ENCODE data around the gene DDX20.

The DDX20 gene

GRCh38 chr1:111804776-111805175 is 49.1 kb downstream of the DDX20 start:
- TF ChIP-seq ZNF274 (IDR thresholded peaks at IDR 0.05; ENCODE audit: low read depth, low read length) = no peak

GRCh38 chr1:111805251-111805650 is 49.5 kb downstream of the DDX20 start:
- no peak for TF ChIP-seq ZNF274 (IDR thresholded peaks at IDR 0.05; ENCODE audit: low read depth, low read length)
- no peak overlapping the region for H3K4me3 ChIP-seq (ENCODE audit: low read length)

More at GRCh38 chr1:111804776-111805175, 49.1 kb downstream of the DDX20 start:
- no peak overlapping the region for H3K4me3 ChIP-seq (ENCODE audit: low read length)

DNA sequence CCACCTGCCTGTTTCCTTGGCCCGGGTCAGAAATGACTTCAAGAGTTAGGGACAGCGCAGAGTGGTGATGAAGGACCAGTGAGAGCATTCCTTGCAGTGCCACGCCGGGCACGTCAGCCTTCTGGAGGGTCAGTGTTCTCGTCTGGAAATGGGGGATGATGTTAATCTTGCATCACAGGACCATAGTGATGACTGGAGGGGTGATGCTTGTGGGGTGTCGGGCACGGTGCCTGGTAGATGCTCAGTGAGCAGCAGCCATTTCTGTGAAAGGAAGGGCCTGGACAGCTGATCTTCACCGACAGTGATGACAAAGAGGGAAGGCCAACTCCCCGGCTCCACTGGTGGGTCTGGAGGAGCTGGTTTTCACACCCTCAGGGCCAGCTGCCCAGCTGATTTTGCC is 56.2 kb downstream of the DDX20 start:
- H3K4me3 ChIP-seq (ENCODE audit: low read length) = no peak overlapping the region
- no peak for TF ChIP-seq ZNF274 (IDR thresholded peaks at IDR 0.05; ENCODE audit: low read depth, low read length)

DNA sequence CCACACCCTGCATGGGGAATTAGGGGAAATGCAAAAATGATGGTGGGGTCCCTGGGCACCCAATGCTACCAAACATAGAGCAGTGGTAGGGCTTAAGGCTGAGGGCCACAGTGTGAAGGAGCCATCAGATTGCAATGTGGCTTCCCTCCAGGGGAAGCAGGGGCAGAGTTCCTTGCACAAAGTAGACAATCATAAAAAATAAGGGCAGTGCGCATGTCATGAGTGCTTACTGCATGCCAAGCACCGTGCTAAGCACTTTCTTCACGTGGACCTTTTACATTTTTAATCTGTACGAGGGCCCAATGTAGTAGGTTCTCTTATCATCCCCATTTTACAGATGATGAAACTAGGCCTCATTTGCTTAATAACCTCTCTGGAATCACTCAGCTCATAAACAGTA is 56.6 kb downstream of the DDX20 start:
- H3K4me3 ChIP-seq (ENCODE audit: low read length) = no peak overlapping the region
- TF ChIP-seq ZNF274 (IDR thresholded peaks at IDR 0.05; ENCODE audit: low read depth, low read length) = no peak

DNA sequence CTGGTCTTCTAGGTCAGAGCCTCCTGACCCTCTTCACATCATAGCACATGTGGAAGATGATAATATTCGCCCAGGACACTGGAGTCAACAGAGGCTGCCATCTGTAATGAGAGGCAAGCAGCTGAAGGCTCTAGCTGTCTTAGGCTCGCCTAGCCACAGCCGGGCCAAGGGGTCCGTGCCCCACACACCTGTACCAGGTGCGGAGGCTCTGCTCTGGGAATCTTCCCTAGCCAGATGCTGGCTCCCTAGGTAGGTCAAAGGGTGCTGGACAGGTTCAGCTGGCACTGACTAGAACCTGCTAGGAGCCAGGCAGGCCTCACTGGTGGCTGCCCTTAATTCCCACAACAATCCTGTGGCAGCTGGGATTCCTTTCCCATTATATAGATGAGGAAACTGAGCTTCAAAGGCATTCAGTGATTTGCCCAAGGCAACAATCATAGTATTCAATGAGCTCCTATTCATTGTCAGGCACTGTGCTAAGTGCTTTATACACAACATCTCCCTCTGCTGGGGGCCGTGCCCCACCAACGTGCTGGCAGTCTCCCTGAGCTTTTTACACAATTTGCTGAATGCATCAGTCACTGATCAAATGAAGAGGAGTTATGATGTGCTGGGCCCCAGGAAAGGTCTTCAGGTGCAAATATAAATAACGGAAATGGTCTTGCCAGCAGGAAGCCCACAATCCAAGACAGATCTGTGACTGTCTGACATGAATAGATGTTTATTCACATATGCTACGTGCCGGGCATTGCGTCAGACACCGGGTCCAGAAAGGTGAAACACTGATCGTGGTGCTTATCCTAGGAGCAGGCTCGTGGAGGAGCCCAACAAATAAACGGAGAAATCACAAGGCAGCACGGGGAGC is 58.0 kb downstream of the DDX20 start:
- H3K4me3 ChIP-seq (ENCODE audit: low read length) = no peak overlapping the region
- no peak for TF ChIP-seq ZNF274 (IDR thresholded peaks at IDR 0.05; ENCODE audit: low read depth, low read length)

- TF ChIP-seq ZNF274 (IDR thresholded peaks at IDR 0.05; ENCODE audit: low read depth, low read length) = no peak
- H3K4me3 ChIP-seq (ENCODE audit: low read length) = no peak overlapping the region
Measured at GRCh38 chr1:111814305-111814628, 58.6 kb downstream of the DDX20 start.

GRCh38 chr1:111814642-111815041 is 58.9 kb downstream of the DDX20 start:
- H3K4me3 ChIP-seq (ENCODE audit: low read length) = no peak overlapping the region
- no peak for TF ChIP-seq ZNF274 (IDR thresholded peaks at IDR 0.05; ENCODE audit: low read depth, low read length)

All from GM08714 (cell line).